Fibroblast of mammary gland (primary cell): Measurements from ENCODE around the gene PALD1.

Source experiments
- DNase-seq: peaks from one replicate; pipeline ENCODE4 v3.0.0-alpha.2; 2010; ENCODE audit warnings: low read depth
- H3K4me3 ChIP-seq: 2 replicates; pipeline ENCODE4 v1.5.1; 2011; ENCODE audit warnings: low read depth, mild to moderate bottlenecking, low read length, moderate library complexity; ENCODE audit not compliant: control insufficient read depth
- TF ChIP-seq, protein P1 (sequence below): conservative IDR thresholded peaks from 2 replicates; pipeline ENCODE4 v1.5.1; 2011; ENCODE audit warnings: low read depth, low read length, inconsistent platforms; ENCODE audit not compliant: control insufficient read depth, insufficient read depth

The PALD1 gene

GRCh38 chr10:70557086-70557845, 78.7 kb downstream of the PALD1 start:
- no peak for DNase-seq
- TF ChIP-seq, protein P1, sequence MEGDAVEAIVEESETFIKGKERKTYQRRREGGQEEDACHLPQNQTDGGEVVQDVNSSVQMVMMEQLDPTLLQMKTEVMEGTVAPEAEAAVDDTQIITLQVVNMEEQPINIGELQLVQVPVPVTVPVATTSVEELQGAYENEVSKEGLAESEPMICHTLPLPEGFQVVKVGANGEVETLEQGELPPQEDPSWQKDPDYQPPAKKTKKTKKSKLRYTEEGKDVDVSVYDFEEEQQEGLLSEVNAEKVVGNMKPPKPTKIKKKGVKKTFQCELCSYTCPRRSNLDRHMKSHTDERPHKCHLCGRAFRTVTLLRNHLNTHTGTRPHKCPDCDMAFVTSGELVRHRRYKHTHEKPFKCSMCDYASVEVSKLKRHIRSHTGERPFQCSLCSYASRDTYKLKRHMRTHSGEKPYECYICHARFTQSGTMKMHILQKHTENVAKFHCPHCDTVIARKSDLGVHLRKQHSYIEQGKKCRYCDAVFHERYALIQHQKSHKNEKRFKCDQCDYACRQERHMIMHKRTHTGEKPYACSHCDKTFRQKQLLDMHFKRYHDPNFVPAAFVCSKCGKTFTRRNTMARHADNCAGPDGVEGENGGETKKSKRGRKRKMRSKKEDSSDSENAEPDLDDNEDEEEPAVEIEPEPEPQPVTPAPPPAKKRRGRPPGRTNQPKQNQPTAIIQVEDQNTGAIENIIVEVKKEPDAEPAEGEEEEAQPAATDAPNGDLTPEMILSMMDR: no peak
- no peak overlapping the region for H3K4me3 ChIP-seq

- H3K4me3 ChIP-seq: no peak overlapping the region
- no peak for DNase-seq
Observed at GRCh38 chr10:70557876-70558275, 79.3 kb downstream of the PALD1 start.

GRCh38 chr10:70558295-70558694, 79.7 kb downstream of the PALD1 start:
- DNase-seq: no peak
- TF ChIP-seq, protein P1: no peak
- H3K4me3 ChIP-seq: no peak overlapping the region

More at GRCh38 chr10:70557876-70558275, 79.3 kb downstream of the PALD1 start:
- TF ChIP-seq, protein P1: no peak

DNA sequence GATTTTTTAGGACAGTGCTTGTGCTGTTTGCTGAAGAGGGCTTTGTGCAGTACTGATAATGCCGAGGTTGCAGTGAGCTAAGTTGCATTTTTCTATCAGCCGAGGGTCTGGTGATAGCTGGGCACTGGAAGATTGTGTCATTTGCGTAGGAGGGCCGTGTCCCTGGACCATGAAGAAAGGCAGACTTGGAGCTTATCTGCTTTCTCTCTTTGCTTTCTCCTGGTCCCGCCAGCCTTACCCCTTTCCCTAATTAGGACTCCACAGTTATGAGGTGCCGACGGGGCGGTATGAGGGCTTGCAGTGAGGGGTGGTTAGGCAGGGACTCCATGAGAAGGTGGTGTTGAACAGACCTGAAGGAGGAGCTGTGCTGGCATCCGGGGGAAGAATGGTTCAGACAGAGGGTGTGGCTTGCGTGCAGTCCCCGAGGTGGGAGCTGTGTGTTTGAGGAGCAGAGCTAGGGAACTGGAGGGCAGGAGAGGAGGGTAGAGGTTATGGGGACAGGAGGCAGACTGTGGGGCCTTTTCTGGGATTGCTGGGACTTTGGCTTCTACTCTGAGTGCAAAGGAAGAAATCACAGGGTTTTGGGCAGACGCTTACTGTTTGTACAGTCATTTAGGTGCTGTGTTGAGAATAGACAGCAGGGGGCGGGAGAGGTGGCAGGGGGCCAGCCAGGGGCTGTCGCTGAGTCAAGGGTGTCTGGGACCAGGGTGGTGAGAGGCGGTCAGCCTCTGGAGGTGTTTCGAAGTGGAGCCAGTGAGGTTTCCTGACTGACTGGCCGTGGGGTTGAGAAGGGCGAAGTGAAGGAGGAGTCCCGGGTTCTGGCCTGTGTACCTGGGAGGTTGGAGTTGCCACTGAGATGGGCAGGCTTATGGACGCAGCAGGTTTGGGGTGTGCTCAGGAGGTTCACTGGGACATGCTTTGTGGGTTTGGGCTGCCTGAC, 80.6 kb downstream of the PALD1 start:
- TF ChIP-seq, protein P1: peak; percentile 45
- DNase-seq: peak; percentile 63
- H3K4me3 ChIP-seq: peak overlapping the region; percentile 16

DNA sequence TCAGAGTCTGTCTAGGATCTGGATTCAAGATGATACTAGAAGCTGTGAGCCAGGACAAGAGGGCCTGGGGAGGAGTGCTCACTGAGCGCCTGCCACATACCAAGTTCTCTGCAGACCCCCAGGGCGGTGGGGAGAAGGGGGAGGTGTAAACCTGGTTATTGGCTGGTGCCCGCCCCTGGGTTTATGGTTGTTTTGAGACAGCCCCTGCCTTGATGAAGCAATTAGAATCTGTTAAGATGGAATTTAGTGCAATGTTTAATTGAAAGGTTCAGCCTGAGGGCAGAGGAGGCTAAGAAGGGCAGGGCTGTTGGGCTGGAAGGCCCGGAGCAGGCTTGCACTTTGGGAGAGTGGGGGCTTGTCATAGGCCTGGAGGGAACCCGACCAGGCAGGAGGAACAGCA, 81.3 kb downstream of the PALD1 start:
- DNase-seq: no peak
- TF ChIP-seq, protein P1: no peak
- no peak overlapping the region for H3K4me3 ChIP-seq

- no peak overlapping the region for H3K4me3 ChIP-seq
- TF ChIP-seq, protein P1: no peak
- no peak for DNase-seq
Observed at GRCh38 chr10:70560511-70560941, 82.0 kb downstream of the PALD1 start.
